Measurements from ENCODE around the gene SPZ1.
"Not testable (repeated sequence)": the region's sequence is repeated elsewhere in the genome, so short reads cannot be mapped to it uniquely, and the experiment has no call there.

Gene SPZ1

GRCh38 chr5:80339116-80339515 is 19.3 kb downstream of the SPZ1 start:
- DNase-seq (ENCODE audit: low read depth): no peak

GRCh38 chr5:80341016-80341775 is 21.4 kb downstream of the SPZ1 start:
- no peak for DNase-seq (ENCODE audit: low read depth)

GRCh38 chr5:80343067-80343466 is 23.3 kb downstream of the SPZ1 start:
- DNase-seq (ENCODE audit: low read depth): no peak

DNA sequence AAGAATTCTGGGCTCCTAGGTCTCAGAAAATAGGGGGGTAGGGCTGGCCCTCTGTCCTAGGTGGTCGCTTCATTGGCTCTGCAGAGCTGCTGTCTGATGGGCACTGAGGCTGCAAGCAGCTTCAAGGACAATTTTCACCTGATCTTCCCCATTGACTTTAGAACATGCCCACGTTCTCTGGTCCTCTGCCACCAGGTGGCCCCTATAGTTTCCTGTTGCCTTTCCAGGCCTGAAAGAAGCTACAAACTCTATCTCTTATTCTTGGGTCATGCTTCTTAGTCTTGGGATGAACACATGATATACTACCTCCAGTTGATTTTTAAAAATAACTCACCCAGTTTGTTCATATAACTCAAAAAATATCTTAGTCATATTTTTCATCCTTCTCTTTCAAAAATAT is 26.3 kb downstream of the SPZ1 start:
- no peak for DNase-seq (ENCODE audit: low read depth)

- DNase-seq (ENCODE audit: low read depth): no peak
These were observed 28.4 kb downstream of the SPZ1 start for GRCh38 chr5:80348171-80348570.

DNA sequence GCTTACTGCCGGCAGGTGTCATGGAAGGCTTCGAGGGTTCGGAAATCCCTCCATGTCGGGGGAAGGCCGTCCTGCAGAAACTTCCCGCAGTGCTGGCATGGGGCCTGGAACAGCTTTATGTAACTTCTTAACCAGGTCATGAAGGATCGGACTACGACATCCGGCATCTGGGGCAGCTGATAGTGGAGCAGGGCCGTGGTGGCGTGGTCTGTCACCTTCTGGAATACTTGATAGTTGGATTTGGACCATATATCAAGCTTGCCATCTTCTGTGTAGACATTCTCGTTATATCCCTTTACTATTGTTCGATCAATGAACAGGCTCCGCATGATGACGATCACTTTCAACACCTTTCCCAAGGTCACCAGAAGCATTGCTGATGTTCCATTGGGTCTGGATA is 31.2 kb downstream of the SPZ1 start:
- DNase-seq (ENCODE audit: low read depth): not testable (repeated sequence)

DNA sequence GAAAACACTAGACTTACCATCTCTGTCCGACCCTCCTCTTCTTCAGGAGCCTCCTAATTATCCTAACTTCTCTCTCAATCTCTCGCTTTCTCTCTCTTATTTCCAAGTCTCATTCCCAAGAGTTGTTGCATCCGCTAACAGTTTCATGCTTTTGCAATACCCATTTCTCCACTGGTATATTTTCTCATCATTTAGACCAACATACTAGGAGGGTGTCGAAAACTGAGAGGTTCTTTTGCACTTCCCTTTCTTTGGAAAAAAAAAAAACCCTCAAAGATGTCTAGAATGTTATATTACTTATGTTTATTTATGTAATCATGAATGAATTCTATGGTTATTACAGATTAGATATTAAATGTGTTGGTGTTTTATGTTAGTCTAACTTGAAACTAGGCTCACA is 35.9 kb downstream of the SPZ1 start:
- no peak for DNase-seq (ENCODE audit: low read depth)

DNA sequence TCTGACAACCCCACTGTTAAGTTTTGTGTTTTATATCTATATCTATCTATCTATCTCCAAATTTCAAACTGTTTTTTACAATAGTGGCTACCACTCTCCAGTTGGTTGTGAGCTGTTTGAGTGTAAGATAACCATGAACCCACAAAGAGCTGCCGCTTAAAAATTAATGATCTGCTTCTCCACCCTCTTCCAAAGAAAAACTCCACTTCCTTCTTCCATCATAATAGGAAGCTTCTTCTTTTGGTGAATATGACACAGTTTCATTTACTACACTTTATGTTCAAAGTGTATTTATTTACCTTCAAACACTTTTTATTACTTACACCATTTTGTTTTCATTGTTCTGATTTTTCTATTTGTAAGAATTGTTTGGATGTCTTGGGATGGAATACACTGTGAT is 37.9 kb downstream of the SPZ1 start:
- no peak for DNase-seq (ENCODE audit: low read depth)

DNA sequence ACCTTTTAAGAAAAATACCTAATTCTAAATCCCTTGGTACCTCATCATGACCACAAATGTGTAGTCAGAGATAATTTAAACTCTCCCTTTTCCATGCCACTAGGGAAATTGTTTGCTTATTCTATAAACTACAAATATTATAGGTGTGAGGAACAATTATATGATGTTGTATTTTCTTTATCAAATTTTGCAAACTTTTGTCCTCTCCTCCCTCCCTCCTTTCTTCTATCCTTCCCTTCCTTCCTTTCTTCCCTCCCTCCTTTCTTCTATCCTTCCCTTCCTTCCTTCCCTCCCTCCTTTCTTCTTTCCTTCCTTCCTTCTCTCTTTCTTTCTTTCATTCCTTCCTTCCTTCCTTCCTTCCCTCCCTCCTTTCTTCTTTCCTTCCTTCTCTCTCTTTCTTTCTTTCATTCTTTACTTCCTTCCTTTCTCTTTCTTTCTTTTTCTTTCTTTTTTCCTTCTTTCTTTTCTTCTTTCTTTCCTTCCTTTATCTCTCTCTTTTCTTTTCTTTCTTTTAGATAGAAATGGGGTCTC is 41.2 kb downstream of the SPZ1 start:
- no peak for DNase-seq (ENCODE audit: low read depth)

DNA sequence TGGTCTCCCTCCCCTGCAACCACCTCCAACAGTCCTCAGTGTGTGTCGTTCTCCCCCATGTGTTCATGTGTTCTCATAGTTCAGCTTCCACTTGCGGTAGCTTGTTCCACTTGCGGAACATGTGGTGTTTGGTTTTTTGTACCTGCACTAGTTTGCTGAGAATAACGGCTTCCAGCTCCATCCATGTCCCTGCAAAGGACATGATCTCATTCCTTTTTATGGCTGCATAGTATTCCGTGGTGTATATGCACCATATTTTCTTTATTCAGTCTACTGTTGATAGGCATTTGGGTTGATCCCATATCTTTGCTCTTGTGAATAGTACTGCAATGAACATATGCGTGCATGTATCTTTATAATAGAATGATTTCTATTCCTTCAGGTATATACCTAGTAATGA is 45.1 kb downstream of the SPZ1 start:
- DNase-seq (ENCODE audit: low read depth): no peak

DNA sequence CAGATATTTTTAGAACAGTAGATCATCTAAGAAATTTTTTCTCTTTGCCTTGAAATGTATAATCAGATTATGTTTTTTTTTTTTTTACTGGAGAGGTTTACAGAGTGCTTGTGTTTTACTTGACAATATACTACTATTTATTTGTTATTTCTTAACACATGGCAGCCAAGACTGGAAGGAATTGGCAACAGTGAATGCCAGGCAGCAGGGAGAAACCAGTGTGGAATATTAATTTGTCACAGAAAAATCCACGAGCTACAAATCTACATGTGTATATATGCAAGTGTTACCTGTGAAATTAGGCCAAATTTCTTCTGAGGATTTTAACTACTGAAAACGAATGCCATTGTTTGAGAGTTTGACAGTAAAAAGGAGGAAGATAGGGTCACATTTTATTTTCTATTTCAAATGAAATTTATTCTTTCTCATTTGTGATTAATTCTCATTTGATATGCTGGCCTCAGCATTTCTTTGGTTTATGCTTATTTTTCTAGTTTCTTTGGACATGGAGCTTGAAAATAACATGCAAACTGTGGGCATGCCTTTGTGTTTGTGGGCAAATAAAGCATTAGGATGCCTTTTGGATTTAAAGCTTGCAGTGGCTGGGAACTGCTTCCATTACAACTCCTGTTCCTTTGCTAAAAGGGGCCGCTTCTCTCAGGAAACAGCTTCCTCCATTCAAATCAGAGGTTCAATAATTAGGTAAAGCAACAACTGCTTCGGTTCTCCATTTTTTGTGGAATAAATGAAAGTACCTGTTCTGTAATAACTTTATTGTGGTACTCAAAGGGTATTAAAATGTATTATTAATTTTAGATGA is 49.1 kb downstream of the SPZ1 start:
- no peak for DNase-seq (ENCODE audit: low read depth)

DNA sequence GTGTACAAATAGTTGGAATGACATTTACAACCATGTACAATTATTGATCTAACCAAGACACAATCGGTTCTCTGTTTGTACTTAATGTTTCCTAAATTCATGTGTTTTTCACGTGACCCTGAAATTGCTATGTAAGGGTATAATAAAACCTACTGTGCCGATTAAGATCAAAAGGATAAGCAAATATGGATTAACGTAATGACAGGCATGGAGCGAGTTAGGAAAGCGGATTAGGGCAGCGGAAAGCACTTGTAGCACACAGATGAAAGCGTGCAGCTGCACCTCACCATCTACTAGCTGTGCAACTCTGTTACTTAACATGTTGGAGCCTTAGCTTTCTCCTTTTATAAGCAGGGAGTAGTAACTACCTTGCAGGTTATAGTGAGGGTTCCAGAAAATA is 49.7 kb downstream of the SPZ1 start:
- DNase-seq (ENCODE audit: low read depth): no peak

DNA sequence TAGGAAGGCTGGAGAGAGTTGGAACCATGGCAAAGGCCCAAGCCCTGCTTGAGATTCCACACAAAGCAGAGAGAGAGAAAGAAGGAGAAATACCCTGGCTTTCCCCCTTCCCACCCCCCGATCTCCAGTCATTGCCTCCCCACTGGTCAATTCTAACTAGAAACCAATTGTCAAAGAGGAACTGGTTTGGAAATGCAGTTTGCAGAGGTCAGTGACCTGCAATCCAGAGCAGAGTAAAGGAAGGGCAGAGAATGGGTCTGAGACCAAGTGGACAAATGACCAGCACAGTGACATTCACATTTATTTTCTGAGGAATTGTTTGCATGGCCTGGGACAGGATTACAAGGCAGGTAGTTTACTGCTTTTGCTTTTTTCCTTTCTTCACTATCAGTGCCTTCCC is 50.6 kb downstream of the SPZ1 start:
- no peak for DNase-seq (ENCODE audit: low read depth)
